Skeletal muscle cell (primary cell): Measurements from ENCODE around the gene SUPT5H.
A peak's percentile ranks its signal among the peaks of the same experiment; 100 is the strongest.

Experiments
- DNase-seq: peaks from one replicate; pipeline ENCODE4 v3.0.0-alpha.2; 2010; ENCODE audit warnings: low read depth
- H3K4me3 ChIP-seq: 2 replicates; pipeline ENCODE4 v1.5.1; 2011; ENCODE audit warnings: low read depth, mild to moderate bottlenecking, control low read depth, low read length, moderate library complexity

The SUPT5H gene

GRCh38 chr19:39422020-39422419, 23.4 kb upstream of the SUPT5H start:
- no peak for DNase-seq
- no peak overlapping the region for H3K4me3 ChIP-seq

DNA sequence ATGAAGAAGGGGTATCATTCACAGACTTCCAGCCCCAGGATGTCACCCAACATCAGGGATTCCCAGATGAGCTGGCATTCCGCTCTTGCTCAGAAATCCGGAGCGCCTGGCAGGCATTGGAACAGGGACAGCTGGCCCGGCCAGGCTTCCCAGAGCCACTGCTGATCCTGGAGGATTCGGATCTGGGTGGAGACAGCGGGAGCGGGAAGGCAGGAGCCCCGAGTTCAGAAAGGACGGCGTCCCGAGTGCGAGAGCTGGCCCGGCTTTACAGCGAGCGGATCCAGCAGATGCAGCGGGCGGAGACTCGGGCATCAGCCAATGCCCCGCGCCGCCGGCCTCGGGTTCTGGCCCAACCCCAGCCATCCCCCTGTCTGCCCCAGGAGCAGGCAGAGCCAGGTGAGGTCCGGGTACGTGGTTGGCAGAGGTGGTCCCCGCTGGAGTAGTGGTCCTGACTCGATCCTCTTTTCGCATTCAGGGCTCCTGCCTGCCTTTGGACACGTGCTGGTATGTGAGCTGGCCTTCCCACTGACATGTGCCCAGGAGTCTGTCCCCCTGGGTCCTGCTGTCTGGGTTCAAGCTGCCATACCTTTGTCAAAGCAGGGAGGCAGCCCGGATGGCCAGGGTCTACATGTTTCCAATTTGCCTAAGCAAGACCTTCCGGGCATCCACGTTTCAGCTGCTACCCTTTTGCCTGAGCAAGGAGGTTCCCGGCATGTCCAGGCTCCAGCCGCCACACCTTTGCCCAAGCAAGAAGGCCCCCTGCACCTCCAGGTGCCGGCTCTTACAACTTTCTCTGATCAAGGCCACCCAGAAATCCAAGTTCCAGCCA, 21.9 kb upstream of the SUPT5H start:
- no peak overlapping the region for H3K4me3 ChIP-seq
- no peak for DNase-seq

DNA sequence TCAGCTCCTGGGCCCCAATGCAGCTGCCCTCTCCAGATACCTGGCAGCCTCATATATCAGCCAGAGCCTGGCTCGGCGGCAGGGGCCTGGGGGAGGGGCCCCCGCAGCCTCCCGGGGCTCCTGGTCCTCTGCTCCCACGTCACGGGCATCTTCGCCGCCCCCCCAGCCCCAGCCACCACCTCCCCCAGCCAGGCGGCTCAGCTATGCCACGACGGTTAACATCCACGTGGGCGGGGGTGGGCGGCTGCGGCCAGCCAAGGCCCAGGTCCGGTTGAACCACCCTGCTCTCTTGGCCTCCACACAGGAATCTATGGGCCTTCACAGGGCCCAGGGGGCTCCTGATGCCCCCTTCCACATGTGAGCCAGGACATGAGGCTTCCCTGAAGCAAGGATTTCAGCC, 20.4 kb upstream of the SUPT5H start:
- DNase-seq = no peak
- no peak overlapping the region for H3K4me3 ChIP-seq

DNA sequence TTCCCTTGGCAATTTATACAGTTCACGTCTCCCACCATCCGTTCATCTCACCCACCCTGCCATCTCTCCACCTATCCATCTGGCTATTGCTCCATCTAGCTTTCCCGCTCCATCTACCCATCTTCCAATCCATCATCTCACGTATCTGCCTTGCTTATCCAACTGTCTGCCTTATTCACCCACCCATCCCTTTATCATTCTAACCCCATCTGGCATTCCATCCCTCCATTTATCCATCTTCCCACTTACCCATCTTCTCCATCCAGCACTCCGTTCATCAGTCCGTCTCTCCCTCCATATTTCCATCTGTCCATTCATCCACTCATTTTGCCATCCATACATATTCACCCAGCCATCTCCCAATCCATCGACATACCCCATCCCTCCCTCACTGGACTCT, 19.6 kb upstream of the SUPT5H start:
- no peak overlapping the region for H3K4me3 ChIP-seq
- no peak for DNase-seq

DNA sequence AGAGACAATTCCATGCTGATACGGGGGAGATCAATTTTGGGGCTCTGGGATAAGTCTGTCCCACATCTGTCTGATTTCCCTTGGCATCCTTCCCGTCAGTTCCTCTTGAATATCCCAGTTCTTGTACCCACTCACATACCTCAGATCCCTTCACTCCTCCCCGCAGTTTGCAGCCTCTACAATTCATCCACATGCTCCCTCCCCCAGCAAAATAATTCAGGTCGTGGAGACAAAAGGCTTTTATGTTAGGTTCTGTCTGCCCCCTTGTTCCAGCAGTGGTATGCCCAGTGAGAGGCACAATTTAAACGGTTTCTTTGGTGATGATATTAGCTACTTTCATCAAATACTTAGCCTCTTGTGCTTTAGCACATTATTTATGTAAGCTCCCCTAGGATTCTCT, 19.2 kb upstream of the SUPT5H start:
- H3K4me3 ChIP-seq = no peak overlapping the region
- no peak for DNase-seq

- no peak for DNase-seq
- H3K4me3 ChIP-seq = no peak overlapping the region
These were observed 17.7 kb upstream of the SUPT5H start for GRCh38 chr19:39427707-39428106.

DNA sequence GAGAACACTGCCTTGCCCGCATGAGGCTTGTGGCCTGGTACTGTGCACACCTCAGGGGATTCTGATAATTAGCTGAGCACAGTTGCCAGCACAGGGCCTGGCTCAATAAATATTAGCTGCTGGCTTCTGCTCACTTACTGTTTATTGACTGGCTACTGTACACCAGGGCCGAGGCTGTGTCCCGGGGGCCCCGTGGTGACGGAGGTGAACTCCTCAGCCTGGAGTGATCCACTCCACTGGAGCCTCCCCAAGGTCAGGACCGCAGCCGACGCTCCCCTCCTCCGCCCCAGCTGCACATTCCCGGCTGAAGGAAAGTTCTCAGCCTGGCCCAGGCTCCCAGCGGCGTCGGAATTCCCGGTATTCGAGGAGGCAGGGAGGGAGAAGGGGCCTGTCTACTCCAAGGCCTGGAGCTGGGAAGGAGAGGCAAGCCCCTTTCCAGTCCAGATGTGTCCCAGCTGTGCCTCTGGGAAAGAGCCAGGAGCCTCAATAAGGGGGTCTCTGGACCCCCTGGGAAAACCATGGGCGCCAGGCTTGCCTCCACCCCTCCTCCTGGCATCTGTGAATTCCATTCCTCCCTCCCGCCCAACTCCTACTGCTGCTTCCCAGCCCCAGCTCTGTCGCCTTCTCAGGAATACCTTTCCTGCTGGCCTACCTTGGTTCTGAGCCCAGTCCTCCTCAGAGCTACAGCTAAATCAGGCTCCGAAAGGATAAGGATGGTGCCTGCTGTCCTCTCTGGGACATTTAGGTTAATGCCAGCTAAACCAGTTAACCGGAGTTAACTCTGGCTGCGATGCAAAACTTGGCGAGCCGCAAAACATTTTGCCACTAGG, 16.9 kb upstream of the SUPT5H start:
- DNase-seq = peak; percentile 84
- H3K4me3 ChIP-seq = no peak overlapping the region

GRCh38 chr19:39430675-39431593, 14.4 kb upstream of the SUPT5H start:
- no peak overlapping the region for H3K4me3 ChIP-seq
- DNase-seq = peak; percentile 96

GRCh38 chr19:39432677-39433025, 12.7 kb upstream of the SUPT5H start:
- DNase-seq = no peak
- H3K4me3 ChIP-seq = no peak overlapping the region

DNA sequence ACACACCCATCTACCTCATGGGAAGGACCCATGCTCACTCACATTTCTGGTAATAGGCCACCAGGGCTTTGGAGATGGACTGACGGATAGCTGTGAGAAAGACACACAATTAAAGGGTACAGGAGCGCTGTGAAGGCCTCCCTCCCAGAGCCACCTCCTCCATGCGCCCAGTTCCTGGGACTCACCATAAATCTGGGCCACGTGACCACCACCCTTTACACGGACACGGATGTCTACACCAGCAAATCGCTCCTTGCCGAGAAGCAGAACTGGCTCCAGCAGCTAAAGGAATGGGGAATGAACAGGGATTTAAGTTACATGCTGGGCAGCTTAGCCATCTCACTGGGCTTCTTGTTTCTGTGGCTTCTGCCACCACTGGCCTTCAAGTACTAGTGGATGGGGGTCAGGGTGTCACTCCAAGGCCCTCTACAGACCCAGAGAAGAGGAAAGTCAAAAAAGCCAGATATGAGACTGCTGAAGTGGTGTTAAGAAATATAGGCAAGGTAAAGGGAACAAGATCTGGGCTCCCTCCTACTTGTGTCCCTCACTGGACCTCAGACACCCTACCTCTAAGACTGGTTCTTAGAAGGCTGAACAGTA, 11.8 kb upstream of the SUPT5H start:
- H3K4me3 ChIP-seq = no peak overlapping the region
- no peak for DNase-seq

DNA sequence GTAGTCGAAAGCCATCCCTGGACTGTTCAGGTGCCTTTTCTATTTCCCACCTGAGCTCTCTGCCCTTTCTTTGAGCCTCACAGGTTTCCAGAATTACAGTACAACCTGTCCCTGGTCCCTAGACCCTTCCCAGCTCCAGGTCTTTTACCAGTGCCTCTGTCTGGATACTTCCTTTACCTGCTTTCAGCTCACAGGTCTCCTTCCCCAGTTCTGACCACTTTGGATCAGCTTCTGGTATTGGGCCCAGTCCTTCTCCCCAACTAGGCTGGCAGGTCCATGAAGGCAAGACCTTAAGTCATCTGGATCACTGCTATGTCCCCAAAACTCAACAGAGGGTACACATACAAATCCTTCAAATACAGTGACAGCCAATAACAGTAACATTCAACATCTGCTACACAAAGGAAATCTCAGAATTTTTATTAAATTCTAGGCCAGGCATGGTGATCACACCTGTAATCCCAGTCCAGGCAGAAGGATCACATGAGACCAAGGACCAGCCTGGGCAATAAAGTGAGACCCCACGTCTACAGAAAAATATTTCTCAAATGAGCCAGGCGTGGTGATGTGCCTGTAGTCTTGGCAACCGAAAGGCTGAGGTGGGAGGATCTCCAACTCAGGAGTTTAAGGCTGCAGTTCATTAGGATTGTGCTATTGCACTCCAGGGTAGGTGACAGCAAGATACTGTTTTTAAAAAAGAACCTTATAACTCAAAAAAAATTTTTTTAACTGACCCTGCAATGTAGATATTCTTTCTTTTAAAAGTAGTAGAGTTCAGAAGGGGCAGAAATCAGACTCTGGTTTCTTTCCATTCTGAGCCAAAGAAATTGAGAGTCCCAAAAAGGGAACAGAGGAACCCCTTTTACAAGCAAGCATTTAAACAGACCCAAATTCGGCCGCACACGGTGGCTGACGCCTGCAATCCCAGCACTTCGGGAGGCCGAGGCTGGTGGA, 11.0 kb upstream of the SUPT5H start:
- no peak for DNase-seq
- H3K4me3 ChIP-seq = peak overlapping the region; percentile 73

- peak within 1 kb of the TSS; percentile 73 for H3K4me3 ChIP-seq
- DNase-seq = peak; percentile 88
These were observed 9.7 kb upstream of the SUPT5H start, which contains the start of gene RPS16 for GRCh38 chr19:39435499-39436349. TSS of gene RPS16 (minus strand) at chr19:39435949. CDS start at chr19:39435895, 54 bp downstream.

GRCh38 chr19:39436350-39436716, 9.0 kb upstream of the SUPT5H start:
- H3K4me3 ChIP-seq = peak overlapping the region; percentile 73

DNA sequence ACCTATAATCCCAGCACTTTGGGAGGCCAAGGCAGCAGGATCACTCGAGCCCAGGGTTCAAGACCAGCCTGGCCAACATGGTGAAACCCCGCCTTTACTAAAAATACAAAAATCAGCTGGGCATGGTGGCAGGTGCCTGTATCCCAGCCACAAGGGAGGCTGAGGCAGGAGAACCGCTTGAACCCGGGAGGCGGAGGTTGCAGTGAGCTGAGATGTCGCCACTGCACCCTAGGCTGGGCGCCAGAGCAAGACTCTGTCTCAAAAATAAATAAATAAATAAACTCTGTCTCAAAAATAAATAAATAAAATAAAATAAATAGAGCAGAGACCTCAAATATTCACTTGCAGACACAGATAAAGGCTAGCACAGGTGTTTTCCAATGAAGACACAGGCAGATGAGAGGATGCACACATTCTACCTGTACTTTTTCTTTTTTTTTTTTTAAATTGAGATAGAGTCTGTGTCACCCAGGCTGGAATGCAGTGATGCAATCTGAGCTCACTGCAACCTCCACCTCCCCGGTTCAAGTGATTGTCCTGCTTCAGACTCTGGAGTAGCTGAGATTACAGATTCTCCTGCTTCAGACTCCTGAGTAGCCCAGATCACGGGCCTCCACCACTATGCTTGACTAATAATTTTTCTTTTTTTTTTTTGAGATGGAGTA, 7.0 kb upstream of the SUPT5H start:
- no peak for DNase-seq
- H3K4me3 ChIP-seq = no peak overlapping the region

More at GRCh38 chr19:39436350-39436716, 9.0 kb upstream of the SUPT5H start:
- DNase-seq = no peak

- DNase-seq = no peak
- peak overlapping the region; percentile 100 for H3K4me3 ChIP-seq
These were observed 685 bp upstream of the SUPT5H start for GRCh38 chr19:39444598-39445195.

GRCh38 chr19:39446365-39447084, 1.1 kb downstream of the SUPT5H start:
- peak overlapping the region; percentile 100 for H3K4me3 ChIP-seq
- no peak for DNase-seq
